HepG2 (cell line): ENCODE measurements around the gene PRSS21. TPM values are rescaled to one million over a fixed set of nuclear protein-coding genes. Genes with fewer than 3 reads are reported as not detected.
A peak's percentile ranks its signal among the peaks of the same experiment; 100 is the strongest.

Experiments
- ATAC-seq: fragments of 200-7000 bp; cut with Tn5 transposase; 3 replicates; pipeline ENCODE4 v1.9.1; 2020; ENCODE audit warnings: mild to moderate bottlenecking, moderate library complexity
- BruUV-seq: library from RNA; stranded (reverse); fragments of 400-500 nt; replicated peaks from 2 replicates; lab custom pipeline; 2021; lab: Mats Ljungman, UMichigan
- CTCF ChIA-PET: fragments of 300-600 bp; formaldehyde crosslinking; extraction: SDS; loops from one replicate; lab custom pipeline; 2021; ENCODE audit warnings: low total read pairs, inconsistent platforms, low intra/inter-chr PET ratio; lab: Yijun Ruan, JAX
- POLR2A ChIA-PET: fragments of 350-600 bp; sonication (Branson Sonifier 250); formaldehyde crosslinking; loops from one replicate; lab custom pipeline; 2020; ENCODE audit warnings: antibody characterized with exemption, inconsistent platforms; lab: Yijun Ruan, JAX
- DNase-seq: peaks from one replicate; pipeline ENCODE4 v3.0.0-alpha.2; 2015; ENCODE audit warnings: low spot score
- FAIRE-seq: peaks from 3 replicates; lab custom pipeline; 2011; peaks lifted over from hg19 to GRCh38; lab: Jason Lieb, UNC
- H2AFZ ChIP-seq: one replicate; pipeline ENCODE4 v1.6.1; 2011; ENCODE audit warnings: low read length, inconsistent platforms
- H3K27ac ChIP-seq: fragments of 300-600 bp; 3 replicates; pipeline ENCODE4 v1.8.0; 2011; ENCODE audit warnings: mixed run types, mild to moderate bottlenecking, mixed read lengths, low read length, inconsistent platforms; ENCODE audit not compliant: insufficient read depth; ENCODE audit errors: extremely low read length
- H3K27me3 ChIP-seq, 2 experiments: fragments of 200-600 bp in 1 of 2; 2 replicates in 1 of 2; 3 replicates in 1 of 2; pipeline versions ENCODE4 v1.6.0 to v1.8.0; 2011; ENCODE audit warnings: low read length in 2 of 2, mild to moderate bottlenecking in 2 of 2, moderate library complexity in 2 of 2, inconsistent platforms in 1 of 2; ENCODE audit not compliant: insufficient read depth in 2 of 2, control insufficient read depth in 1 of 2
- H3K36me3 ChIP-seq, 2 experiments: fragments of 200-600 bp in 1 of 2; replicated peaks in 1 of 2; 2 replicates in 1 of 2; 3 replicates in 1 of 2; pipeline versions ENCODE4 v1.5.1 to v1.8.0; 2011; ENCODE audit warnings: low read length in 2 of 2, inconsistent platforms in 1 of 2; ENCODE audit not compliant: insufficient read depth in 2 of 2, control insufficient read depth in 1 of 2
- H3K4me1 ChIP-seq: 2 replicates; pipeline ENCODE4 v1.5.1; 2012; ENCODE audit warnings: low read length, inconsistent platforms; ENCODE audit not compliant: insufficient read depth
- H3K4me2 ChIP-seq: 2 replicates; pipeline ENCODE4 v1.6.0; 2011; ENCODE audit warnings: low read depth, low read length, inconsistent platforms
- H3K4me3 ChIP-seq, 3 experiments: fragments of 200-600 bp in 1 of 3; sonication (generic), shearing (Covaris generic) in 1 of 3; replicated peaks in 1 of 3; 2 replicates each; pipeline ENCODE4 v1.5.1; 2011 to 2016; ENCODE audit warnings: low read length in 3 of 3, inconsistent platforms in 2 of 3, low read depth in 2 of 3, mild to moderate bottlenecking in 2 of 3, control low read depth in 1 of 3, mixed read lengths in 1 of 3; ENCODE audit not compliant: insufficient read depth in 1 of 3
- H3K79me2 ChIP-seq: one replicate; pipeline ENCODE4 v1.6.1; 2011; ENCODE audit warnings: low read length, inconsistent platforms; ENCODE audit not compliant: insufficient read depth
- H3K9ac ChIP-seq: 2 replicates; pipeline ENCODE4 v1.6.0; 2011; ENCODE audit warnings: mild to moderate bottlenecking, low read depth, low read length, inconsistent platforms; ENCODE audit not compliant: insufficient read depth
- H3K9me3 ChIP-seq: 2 replicates; pipeline ENCODE4 v1.5.1; 2012; ENCODE audit warnings: mild to moderate bottlenecking, low read length
- H4K20me1 ChIP-seq: 2 replicates; pipeline ENCODE4 v1.6.0; 2011; ENCODE audit warnings: inconsistent platforms, mild to moderate bottlenecking, low read length, moderate library complexity; ENCODE audit not compliant: insufficient read depth
- HIC2 ChIP-seq: sonication (generic); formaldehyde crosslinking; IDR thresholded peaks from 2 replicates; pipeline ENCODE4 v1.9.0; 2022; ENCODE audit warnings: low read depth, missing genetic modification reagents
- HNRNPL ChIP-seq: fragments of 200-400 bp; formaldehyde crosslinking; IDR thresholded peaks from 2 replicates; pipeline ENCODE4 v1.6.1; 2017; ENCODE audit warnings: mild to moderate bottlenecking, low read depth, low read length
- ZNF629 ChIP-seq: sonication (generic); formaldehyde crosslinking; conservative IDR thresholded peaks from 2 replicates; pipeline ENCODE4 v1.5.0; 2020; ENCODE audit warnings: missing genetic modification reagents
- ZNF687 ChIP-seq: sonication (generic); formaldehyde crosslinking; IDR thresholded peaks from 2 replicates; pipeline ENCODE4 v1.5.1; 2020; ENCODE audit warnings: mild to moderate bottlenecking, missing genetic modification reagents, moderate library complexity
- ZNF768 ChIP-seq: sonication (generic); formaldehyde crosslinking; IDR thresholded peaks from 2 replicates; pipeline ENCODE4 v1.4.0; 2020; ENCODE audit warnings: missing genetic modification reagents
- WGBS: methylation state at CpG from one replicate; pipeline ENCODE4 v1.1.6; 2017; ENCODE audit warnings: low lambda C conversion rate; 5-methylcytosine and 5-hydroxymethylcytosine counted together
- in situ Hi-C: cut with HindIII; loops from 2 replicates; pipeline ENCODE4 v1.10.0; 2017; ENCODE audit warnings: low pct_unique_long_range_greater_than_20kb; ENCODE audit not compliant: extremely low pct_ligation_motif_present
- intact Hi-C: fragments of 100-400 bp; cut with micrococcal nuclease; formaldehyde crosslinking; loops from one replicate; pipeline ENCODE4 v1.10.0; 2022; ENCODE audit not compliant: unreplicated experiment
- polyA plus RNA-seq, 8 experiments: library from polyadenylated mRNA; depleted of rRNA in 3 of 8; stranded (reverse) in 7 of 8; unstranded in 1 of 8; fragments of >200 nt; fragmentation: Illumina TruSeq in 4 of 8; extraction: Trizol in 4 of 8; gene quantifications; 2 replicates each; pipeline versions ENCODE4 v1.2.1 to v1.2.3, GENCODE V29; 2011 to 2016; ENCODE audit warnings: low read depth in 4 of 8, missing spikeins in 1 of 8, mixed read lengths in 1 of 8; ENCODE audit not compliant: insufficient read depth in 1 of 8
- total RNA-seq, 5 experiments: library from RNA; depleted of rRNA; stranded (reverse); fragments of >200 nt; fragmentation: Illumina TruSeq; extraction: Trizol; gene quantifications; 2 replicates each; pipeline ENCODE4 v1.2.3, GENCODE V29; 2016; ENCODE audit warnings: low read depth in 1 of 5

The PRSS21 gene
- total and polyA plus RNA-seq, 2 of the 13 experiments (the other 11 are each of a cell fraction or from before 2014, with no cell fraction given): not detected

DNA sequence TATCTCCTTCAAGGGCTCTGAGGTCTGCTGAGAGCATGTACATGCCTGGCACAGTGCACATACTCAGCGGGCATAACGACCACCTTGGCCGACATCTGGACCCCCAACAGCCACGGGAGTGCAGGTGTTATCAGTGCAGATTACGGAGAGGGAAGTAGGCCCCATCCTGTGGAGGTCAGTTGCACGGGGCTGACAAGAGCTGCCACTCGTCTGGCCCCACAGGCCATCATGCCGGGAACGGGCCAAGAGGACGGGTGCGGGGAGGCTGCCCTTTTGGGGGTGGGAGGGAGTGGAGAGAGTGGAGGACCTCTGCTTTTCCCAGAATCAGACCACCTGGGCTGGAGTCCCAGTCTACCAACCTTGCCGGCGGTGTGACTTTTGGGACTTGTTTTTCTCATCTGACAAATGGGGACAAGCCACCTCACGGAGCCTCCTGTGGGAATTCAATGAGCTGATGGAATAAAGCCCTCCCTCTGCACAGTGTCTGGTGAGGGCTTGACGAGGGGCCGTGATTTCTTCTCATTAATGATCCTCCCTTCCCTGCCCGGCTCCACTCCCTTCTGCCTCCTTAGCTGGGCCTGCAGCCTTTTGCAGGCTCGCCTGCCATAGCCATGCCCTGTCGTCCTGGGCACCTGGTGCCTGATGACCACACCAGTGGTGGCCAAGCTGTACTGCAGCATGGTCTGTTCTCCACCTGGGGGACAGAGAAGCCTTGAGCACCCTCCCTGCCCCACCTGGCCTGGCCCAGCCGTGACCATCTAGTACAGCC is 34.3 kb upstream of the PRSS21 start:
- Histone ChIP-seq H3K9ac (no peak overlapping the region), H3K4me3 (no peak overlapping the region), H4K20me1 (no peaks in the 10 kb centered on the region), H3K36me3 (no peaks in the 10 kb centered on the region), H3K27ac (no peak overlapping the region), H3K79me2 (peaks cover 7% of the 10 kb centered on the region), H3K4me2 (no peak overlapping the region), H2AFZ (no peak overlapping the region), H3K27me3 (peaks cover 4 to 48% of the 10 kb centered on the region in 2 experiments; a peak in 4 of 5 replicates), H3K4me1 (peaks cover 29% of the 10 kb centered on the region), H3K9me3 (no peaks in the 10 kb centered on the region)
- no TSS peak for BruUV-seq
- intact Hi-C loops: no loop called here
- TF ChIP-seq HIC2 (CRISPR knock-in tag) (no peak), ZNF687 (peak; percentile 11; the same call in 1 of the 2 replicates), HNRNPL (0 out of 2 replicates have a peak, but pooled peaks have one; percentile 54), ZNF768 (CRISPR knock-in tag) (peak; percentile 70; the same call in 1 of the 2 replicates), ZNF629 (CRISPR knock-in tag) (peak; percentile 39; the same call in 1 of the 2 replicates)
- ChIA-PET CTCF (no interaction called here), POLR2A (no interaction called here)
- 44% methylated on average over 16 of the region's 20 CpGs for WGBS
- in situ Hi-C loops: no loop called here
- ATAC-seq (peak; percentile 83), FAIRE-seq (no peak), DNase-seq (no peak)
